AG04450 (cell line): Measurements from ENCODE around the gene SAE1. TPM values are rescaled to one million over a fixed set of nuclear protein-coding genes. Genes with fewer than 3 reads are reported as not detected.
A peak's percentile ranks its signal among the peaks of the same experiment; 100 is the strongest.
"Not testable (repeated sequence)": the region's sequence is repeated elsewhere in the genome, so short reads cannot be mapped to it uniquely, and the experiment has no call there.

Source experiments
- CTCF ChIA-PET: fragments of 300-600, 350-600 bp; formaldehyde crosslinking; extraction: SDS; loops from one replicate; lab custom pipeline; 2022; ENCODE audit warnings: antibody characterized with exemption, inconsistent platforms; lab: Charles Lee
- POLR2A ChIA-PET: fragments of 350-600 bp; formaldehyde crosslinking; extraction: SDS; loops from one replicate; lab custom pipeline; 2021; ENCODE audit warnings: antibody characterized with exemption, inconsistent platforms; lab: Yijun Ruan, JAX
- DNase-seq: peaks from one replicate; pipeline ENCODE4 v3.0.0-alpha.2; 2011; ENCODE audit warnings: low read depth, low spot score
- H3K27ac ChIP-seq: one replicate; pipeline ENCODE4 v1.5.1; 2012; ENCODE audit warnings: low read depth, low read length, control low read depth
- H3K27me3 ChIP-seq: one replicate; pipeline ENCODE4 v1.6.0; 2012; ENCODE audit warnings: low read length; ENCODE audit not compliant: control insufficient read depth, insufficient read depth
- H3K4me3 ChIP-seq: 2 replicates; pipeline ENCODE4 v1.5.1; 2011; ENCODE audit warnings: mild to moderate bottlenecking, low read depth, low read length, control low read depth
- H3K9me3 ChIP-seq: 2 replicates; pipeline ENCODE4 v1.5.1; 2012; ENCODE audit warnings: low read length; ENCODE audit not compliant: control insufficient read depth, insufficient read depth
- polyA plus RNA-seq: library from polyadenylated mRNA; depleted of rRNA; stranded (reverse); fragments of >200 nt; gene quantifications from 2 replicates; pipeline ENCODE4 v1.2.3, GENCODE V29; 2011
- TF ChIP-seq, protein P1 (sequence below): IDR thresholded peaks from 2 replicates; pipeline ENCODE4 v1.5.1; 2011; ENCODE audit warnings: low read depth, low read length, control low read depth, inconsistent platforms

Gene SAE1
- polyA plus RNA-seq, 1 experiment: 165 TPM

DNA sequence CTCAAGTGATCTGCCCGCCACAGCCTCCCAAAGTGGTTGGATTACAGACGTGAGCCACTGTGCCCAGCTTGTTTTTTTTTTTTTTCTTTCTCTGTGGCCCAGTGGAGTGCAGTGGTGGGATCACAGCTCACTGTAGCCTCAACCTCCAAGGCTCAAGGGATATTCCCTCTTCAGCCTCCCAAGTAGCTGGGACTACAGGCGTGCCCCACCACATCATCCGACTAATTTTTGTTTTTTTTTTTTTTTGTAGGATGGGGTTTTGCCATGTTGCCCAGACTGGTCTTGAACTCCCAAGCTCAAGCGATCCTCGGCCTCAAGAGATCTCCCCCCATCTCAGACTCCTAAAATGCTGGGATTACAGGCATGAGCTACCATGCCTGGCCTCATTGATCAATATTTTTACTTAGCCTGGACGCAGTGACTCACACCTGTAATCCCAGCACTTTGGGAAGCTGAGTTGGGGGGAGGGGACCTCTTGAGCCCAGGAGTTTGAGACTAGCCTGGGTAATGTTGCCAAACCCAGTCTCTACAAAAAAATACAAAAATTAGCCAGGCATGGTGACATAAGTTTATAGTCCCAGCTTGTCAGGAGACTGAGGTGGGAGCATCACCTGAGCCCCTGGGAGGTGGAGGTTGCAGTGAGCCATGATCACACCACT lies 1.7 kb downstream of the SAE1 start:
- ChIA-PET POLR2A (interaction anchor here (0.7 to 2.4 kb wide), 4 partner anchors 19 to 142 kb away, joined by 6 to 20 read pairs (median 8); partner anchors contain the start of gene ZC3H4), CTCF (interaction anchor here (0.6 to 2.4 kb wide), 10 partner anchors 8 to 120 kb away, joined by 3 to 14 read pairs (median 4); no protein-coding TSS in a partner anchor)
- Histone ChIP-seq H3K4me3 (peak overlapping the region; percentile 92), H3K9me3 (peaks cover 3% of the 10 kb centered on the region; the same call in 1 of the 2 replicates), H3K27me3 (no peaks in the 10 kb centered on the region), H3K27ac (no peak overlapping the region)
- DNase-seq: no peak
- TF ChIP-seq, protein P1, sequence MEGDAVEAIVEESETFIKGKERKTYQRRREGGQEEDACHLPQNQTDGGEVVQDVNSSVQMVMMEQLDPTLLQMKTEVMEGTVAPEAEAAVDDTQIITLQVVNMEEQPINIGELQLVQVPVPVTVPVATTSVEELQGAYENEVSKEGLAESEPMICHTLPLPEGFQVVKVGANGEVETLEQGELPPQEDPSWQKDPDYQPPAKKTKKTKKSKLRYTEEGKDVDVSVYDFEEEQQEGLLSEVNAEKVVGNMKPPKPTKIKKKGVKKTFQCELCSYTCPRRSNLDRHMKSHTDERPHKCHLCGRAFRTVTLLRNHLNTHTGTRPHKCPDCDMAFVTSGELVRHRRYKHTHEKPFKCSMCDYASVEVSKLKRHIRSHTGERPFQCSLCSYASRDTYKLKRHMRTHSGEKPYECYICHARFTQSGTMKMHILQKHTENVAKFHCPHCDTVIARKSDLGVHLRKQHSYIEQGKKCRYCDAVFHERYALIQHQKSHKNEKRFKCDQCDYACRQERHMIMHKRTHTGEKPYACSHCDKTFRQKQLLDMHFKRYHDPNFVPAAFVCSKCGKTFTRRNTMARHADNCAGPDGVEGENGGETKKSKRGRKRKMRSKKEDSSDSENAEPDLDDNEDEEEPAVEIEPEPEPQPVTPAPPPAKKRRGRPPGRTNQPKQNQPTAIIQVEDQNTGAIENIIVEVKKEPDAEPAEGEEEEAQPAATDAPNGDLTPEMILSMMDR: no peak

DNA sequence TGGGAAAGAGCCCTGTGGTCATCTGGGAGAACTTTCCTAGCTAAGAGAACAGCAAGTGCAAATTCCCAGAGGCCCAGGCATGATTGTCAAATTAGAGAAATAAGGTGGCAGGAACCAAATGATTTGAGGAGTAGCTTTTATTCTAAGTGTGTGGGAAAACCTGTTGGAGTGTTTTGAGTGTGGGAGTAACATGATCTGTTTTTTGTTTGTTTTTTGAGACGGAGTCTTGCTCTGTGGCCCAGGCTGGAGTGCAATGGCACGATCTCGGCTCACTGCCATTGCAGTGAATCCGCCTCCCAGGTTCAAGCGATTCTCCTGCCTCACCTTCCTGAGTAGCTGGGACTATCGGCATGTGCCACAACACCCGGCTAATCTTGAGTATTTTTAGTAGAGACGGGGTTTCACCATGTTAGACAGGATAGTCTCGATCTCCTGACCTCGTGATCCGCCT lies 2.4 kb downstream of the SAE1 start:
- ChIA-PET CTCF (interaction anchor here (0.6 to 2.4 kb wide), 5 partner anchors 17 to 120 kb away, joined by 3 to 14 read pairs (median 4); no protein-coding TSS in a partner anchor), POLR2A (interaction anchor here (2.4 kb wide), 1 partner anchor 93 kb away, joined by 10 read pairs; no protein-coding TSS in a partner anchor)
- H3K4me3 ChIP-seq: peak overlapping the region; percentile 10; the same call in 1 of the 2 replicates
- no peak for DNase-seq
- peaks cover 3% of the 10 kb centered on the region; the same call in 1 of the 2 replicates for H3K9me3 ChIP-seq
- no peaks in the 10 kb centered on the region for H3K27me3 ChIP-seq
- TF ChIP-seq, protein P1: no peak
- H3K27ac ChIP-seq: no peak overlapping the region

DNA sequence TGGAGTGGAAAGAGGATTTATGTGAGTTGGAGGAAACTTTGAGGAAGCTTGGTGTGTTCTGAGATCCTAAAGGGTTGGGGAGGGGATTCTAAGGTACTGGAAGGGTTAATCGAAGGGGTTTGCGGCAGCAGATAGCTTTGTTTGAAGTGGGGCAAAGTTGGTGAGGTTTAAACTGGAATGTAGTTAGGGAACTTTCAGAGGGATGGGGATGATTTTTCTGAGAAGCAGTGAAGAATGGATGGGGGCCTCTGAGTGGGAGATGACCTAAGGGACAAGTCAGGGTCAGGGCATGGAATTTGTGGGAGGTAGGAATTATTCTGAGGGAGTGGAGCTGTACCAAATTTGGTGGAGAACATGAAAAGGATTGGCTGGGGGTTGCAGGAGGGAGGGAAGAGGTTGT lies 3.9 kb downstream of the SAE1 start:
- peaks cover 3% of the 10 kb centered on the region; the same call in 1 of the 2 replicates for H3K9me3 ChIP-seq
- H3K27me3 ChIP-seq: no peaks in the 10 kb centered on the region
- TF ChIP-seq, protein P1: no peak
- ChIA-PET POLR2A (no interaction called here), CTCF (interaction anchor here (0.6 to 1.7 kb wide), 3 partner anchors 9 to 109 kb away, joined by 4 to 6 read pairs (median 6); no protein-coding TSS in a partner anchor)
- no peak overlapping the region; the same call in 1 of the 2 replicates for H3K4me3 ChIP-seq
- no peak for DNase-seq
- H3K27ac ChIP-seq: no peak overlapping the region

DNA sequence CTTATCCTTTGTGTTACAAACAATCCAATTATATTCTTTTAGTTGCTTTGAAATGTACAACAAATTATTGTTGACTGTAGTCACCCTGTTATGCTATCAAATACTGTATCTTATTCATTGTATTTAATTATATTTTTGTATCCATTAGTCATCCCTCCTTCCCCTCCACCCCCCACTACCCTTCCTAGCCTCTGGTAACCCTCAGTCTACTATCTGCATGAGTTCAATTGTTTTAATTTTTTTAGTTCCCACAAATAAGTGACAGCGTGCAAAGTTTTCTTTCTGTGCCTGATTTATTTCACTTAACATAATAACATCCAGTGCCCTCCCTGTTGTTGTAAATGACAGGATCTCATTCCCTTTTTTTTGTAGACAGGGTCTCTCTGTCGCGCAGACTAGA lies 4.5 kb downstream of the SAE1 start:
- Histone ChIP-seq H3K9me3 (peaks cover under 1% of the 10 kb centered on the region; the same call in 1 of the 2 replicates), H3K27me3 (no peaks in the 10 kb centered on the region), H3K4me3 (no peak overlapping the region), H3K27ac (no peak overlapping the region)
- TF ChIP-seq, protein P1: no peak
- no peak for DNase-seq
- CTCF ChIA-PET: interaction anchor here (1.7 kb wide), 1 partner anchor 109 kb away, joined by 6 read pairs; no protein-coding TSS in a partner anchor
- POLR2A ChIA-PET: no interaction called here

DNA sequence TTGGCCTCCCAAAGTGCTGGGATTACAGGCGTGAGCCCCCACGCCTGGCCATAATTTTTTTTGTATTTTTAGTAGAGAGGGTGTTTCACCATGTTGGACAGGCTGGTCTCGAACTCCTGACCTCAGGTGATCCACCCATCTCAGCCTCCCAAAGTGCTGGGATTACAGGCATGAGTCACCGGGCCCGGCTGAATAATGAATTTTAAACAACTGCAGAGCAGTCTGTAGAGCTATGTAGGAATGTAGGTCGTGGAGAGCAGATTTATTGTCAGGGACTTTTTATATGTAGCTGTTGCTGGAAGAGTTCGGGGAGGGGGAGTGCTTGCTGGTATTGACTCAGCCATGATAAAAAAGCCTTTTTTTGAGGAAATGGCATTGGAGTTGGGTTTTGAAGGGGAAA lies 10.6 kb downstream of the SAE1 start:
- not testable (repeated sequence) for H3K4me3 ChIP-seq, H3K9me3 ChIP-seq, H3K27me3 ChIP-seq, DNase-seq
- CTCF ChIA-PET: interaction anchor here (1.0 kb wide), 1 partner anchor 106 kb away, joined by 3 read pairs; no protein-coding TSS in a partner anchor
- H3K27ac ChIP-seq: peak overlapping the region; percentile 75
- POLR2A ChIA-PET: interaction anchor here (0.8 kb wide), 2 partner anchors 10 to 102 kb away, joined by 3 read pairs; partner anchors contain the start of gene SAE1
